HFF-Myc (cell line): ENCODE data around the gene PACRG.

Experiments
- DNase-seq: peaks from one replicate; pipeline ENCODE4 v3.0.0-alpha.2; 2011; ENCODE audit warnings: low read depth; ENCODE audit errors: extremely low read depth
- H3K4me3 ChIP-seq: replicated peaks from 2 replicates; pipeline ENCODE4 v1.5.1; 2011; ENCODE audit warnings: low read depth, mild to moderate bottlenecking, control low read depth, low read length
- TF ChIP-seq, protein P1 (sequence below): IDR thresholded peaks from 2 replicates; pipeline ENCODE4 v1.5.1; 2012; ENCODE audit warnings: mild to moderate bottlenecking, low read depth, low read length, control low read depth; ENCODE audit errors: missing control alignments

PACRG gene

GRCh38 chr6:163263998-163264661 lies 536.4 kb downstream of the PACRG start:
- TF ChIP-seq, protein P1, sequence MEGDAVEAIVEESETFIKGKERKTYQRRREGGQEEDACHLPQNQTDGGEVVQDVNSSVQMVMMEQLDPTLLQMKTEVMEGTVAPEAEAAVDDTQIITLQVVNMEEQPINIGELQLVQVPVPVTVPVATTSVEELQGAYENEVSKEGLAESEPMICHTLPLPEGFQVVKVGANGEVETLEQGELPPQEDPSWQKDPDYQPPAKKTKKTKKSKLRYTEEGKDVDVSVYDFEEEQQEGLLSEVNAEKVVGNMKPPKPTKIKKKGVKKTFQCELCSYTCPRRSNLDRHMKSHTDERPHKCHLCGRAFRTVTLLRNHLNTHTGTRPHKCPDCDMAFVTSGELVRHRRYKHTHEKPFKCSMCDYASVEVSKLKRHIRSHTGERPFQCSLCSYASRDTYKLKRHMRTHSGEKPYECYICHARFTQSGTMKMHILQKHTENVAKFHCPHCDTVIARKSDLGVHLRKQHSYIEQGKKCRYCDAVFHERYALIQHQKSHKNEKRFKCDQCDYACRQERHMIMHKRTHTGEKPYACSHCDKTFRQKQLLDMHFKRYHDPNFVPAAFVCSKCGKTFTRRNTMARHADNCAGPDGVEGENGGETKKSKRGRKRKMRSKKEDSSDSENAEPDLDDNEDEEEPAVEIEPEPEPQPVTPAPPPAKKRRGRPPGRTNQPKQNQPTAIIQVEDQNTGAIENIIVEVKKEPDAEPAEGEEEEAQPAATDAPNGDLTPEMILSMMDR, result no peak
- H3K4me3 ChIP-seq, result no peak overlapping the region
- no peak for DNase-seq

DNA sequence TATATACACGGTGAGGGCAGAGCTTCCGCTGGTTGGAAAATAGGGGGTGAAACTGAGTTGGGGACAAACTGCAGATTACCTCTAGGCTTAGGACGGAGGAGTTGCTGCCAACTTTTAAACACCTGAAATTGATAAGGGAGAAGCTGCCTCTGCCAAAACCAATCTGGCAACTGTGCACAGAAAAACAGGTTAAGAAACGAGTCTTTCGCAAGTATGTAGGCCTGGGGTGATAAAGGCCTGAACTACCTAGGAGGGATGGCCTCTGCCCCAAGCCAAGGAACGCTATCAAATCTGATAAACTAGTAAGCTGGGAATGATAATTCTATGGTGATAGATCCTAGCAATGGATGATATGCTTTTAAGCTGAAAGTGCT lies 536.9 kb downstream of the PACRG start:
- no peak for DNase-seq
- no peak overlapping the region for H3K4me3 ChIP-seq
- TF ChIP-seq, protein P1, result no peak

DNA sequence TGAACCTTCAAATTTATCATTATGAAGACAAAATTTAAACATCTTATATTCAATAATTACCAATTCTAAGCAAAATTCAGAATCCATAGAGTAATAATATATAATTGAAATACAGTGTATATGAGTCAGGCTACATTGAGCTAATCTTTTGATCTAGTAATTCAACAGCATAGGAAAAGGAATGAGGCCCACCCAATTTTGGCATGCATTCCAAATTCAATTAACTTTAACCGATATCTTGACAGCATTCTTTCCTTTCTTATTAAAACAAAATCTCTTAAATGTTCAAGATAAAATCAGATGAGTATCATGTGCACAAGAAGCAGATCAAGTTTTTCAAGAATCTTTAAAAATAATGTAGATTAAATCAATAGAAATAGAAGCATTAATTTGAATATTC lies 553.9 kb downstream of the PACRG start:
- TF ChIP-seq, protein P1, result no peak
- no peak for DNase-seq
- H3K4me3 ChIP-seq, result no peak overlapping the region

DNA sequence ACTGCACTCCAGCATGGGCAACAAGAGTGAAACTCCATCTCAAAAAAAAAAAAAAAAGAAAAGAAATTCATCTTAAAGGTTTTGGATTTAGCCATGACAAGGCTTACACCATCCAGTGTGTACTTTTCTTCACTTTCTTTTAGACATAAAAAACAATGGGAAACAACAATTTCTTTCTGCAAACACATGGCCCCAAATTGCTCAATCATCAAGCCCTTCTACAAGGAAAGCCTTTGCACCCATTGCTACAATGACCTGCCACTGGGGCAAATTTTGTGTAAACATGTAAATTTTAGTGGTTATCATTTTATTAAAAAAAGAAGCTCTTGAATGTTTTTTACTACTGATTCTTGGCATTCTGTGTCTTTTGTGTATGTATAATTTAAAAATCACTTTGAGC lies 554.9 kb downstream of the PACRG start:
- no peak overlapping the region for H3K4me3 ChIP-seq
- no peak for DNase-seq
- TF ChIP-seq, protein P1, result no peak

DNA sequence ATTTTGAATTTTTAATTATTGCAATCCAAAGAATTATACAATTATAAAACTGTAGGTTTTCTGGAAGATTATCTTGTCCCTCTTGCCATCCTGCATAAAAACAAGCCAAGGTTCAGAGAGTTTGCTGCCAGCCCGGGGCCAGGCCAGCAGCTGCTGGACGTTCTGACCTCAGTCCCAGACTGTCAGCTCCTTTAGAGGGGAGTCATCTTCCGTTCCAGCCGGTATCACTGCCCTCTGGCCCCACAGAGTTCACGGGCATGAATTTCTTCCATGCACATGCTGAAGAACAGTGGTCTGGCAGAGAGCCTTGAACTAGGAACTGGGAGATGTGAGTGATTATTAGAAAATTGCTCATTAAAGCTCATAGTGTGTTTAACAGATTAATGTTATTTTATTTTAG lies 556.4 kb downstream of the PACRG start:
- DNase-seq, result no peak
- TF ChIP-seq, protein P1, result no peak
- H3K4me3 ChIP-seq, result no peak overlapping the region

GRCh38 chr6:163285691-163286090 lies 557.9 kb downstream of the PACRG start:
- DNase-seq, result no peak
- no peak overlapping the region for H3K4me3 ChIP-seq
- TF ChIP-seq, protein P1, result no peak

- no peak overlapping the region for H3K4me3 ChIP-seq
- no peak for DNase-seq
- TF ChIP-seq, protein P1, result no peak
Measured at GRCh38 chr6:163287626-163288025, 559.9 kb downstream of the PACRG start.
